ENCODE data around the gene LEFTY1. TPM values are rescaled to one million over a fixed set of nuclear protein-coding genes. Genes with fewer than 3 reads are reported as not detected.
A peak's percentile ranks its signal among the peaks of the same experiment; 100 is the strongest.

Gene LEFTY1
- total and polyA plus RNA-seq, 9 of the 15 experiments (the other 6 are each of a cell fraction or from before 2014, with no cell fraction given): 0.07 to 0.24 (median 0.17) TPM; not detected in 5

DNA sequence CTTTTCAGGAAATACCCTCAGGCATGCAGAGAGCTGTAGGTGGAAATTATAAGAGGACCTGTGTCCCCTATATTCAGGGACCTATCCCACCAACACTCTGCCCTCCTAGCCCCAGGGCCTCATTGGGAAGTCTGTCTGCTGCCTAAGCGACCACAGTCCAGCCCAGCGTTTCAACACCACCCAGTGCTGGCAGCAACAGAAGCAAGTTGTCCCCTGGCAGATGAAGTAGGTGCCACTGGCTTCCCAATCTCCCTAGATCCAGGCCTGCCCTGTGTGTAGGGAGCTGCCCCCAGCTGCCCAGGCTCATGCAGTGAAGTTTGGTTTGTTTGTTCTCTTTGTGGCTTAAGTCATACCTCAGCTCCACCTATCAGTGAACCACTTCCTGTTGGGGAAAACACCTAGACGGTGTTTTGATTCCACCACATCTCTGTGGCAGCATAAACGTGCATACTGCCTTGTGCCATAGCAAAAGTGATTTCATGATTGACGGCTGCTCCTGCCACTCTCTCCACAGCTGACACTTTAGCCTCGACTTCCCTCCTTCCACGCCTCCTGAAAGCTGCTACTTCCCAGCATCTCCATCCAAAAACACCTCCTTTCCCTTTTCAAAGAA, 8.1 kb upstream of the LEFTY1 start (continued):
- 0 out of 4 replicates have a peak, but pooled peaks of 1 of the 2 experiments have one; percentile 9 for TF ChIP-seq HDAC1 (IDR thresholded peaks at IDR 0.05)

DNA sequence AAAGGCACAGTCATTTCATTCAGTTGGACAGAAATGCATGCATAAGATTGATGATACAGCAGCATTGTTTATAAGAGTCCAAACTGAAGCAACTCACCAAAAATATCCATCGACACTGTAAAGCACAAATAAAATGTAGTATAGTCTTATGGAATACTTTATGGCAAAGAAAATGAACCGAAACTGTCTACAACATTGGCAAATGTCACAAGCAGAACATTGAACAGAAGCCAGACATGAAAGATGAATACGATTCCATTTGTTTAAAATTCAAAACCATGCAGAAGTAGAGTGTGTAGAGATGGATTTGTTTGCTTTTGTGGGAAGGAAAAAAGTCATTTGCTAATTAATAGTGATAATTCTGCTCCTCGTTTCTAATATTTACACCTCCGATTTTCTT, 7.5 kb upstream of the LEFTY1 start:
- no peak for ATAC-seq
- Histone ChIP-seq H3K27ac (ENCODE audit: extremely low read depth, low read depth, low read length) (no peak overlapping the region), H4K20me1 (replicated peaks; ENCODE audit: control insufficient read depth, insufficient read depth, low read length) (no peaks in the 10 kb centered on the region), H3K4me2 (ENCODE audit: insufficient read depth, low read length) (no peak overlapping the region), H3K4me1 (replicated peaks in 1 of 2; ENCODE audit: control insufficient read depth in 2 of 2, insufficient read depth in 2 of 2, low read length in 2 of 2) (peaks cover 15 to 20% of the 10 kb centered on the region in 2 experiments), H3K9me1 (ENCODE audit: control insufficient read depth, insufficient read depth, low read length) (no peaks in the 10 kb centered on the region), H3K27me3 (ENCODE audit: control insufficient read depth in 2 of 2, insufficient read depth in 2 of 2, low read length in 2 of 2) (no peaks in the 10 kb centered on the region), H3K4me3 (no peak overlapping the region), H2AFZ (ENCODE audit: low read depth, low read length) (peak overlapping the region; percentile 83), H3K36me3 (ENCODE audit: control insufficient read depth, insufficient read depth, low read length) (no peaks in the 10 kb centered on the region), H3K9ac (ENCODE audit: insufficient read depth in 1 of 2, low read depth in 2 of 2, low read length in 2 of 2) (0 out of 4 replicates have a peak overlapping the region, but pooled peaks of 1 of the 2 experiments have one; percentile 1), H3K9me3 (replicated peaks; ENCODE audit: control insufficient read depth, insufficient read depth, low read depth, low read length) (no peaks in the 10 kb centered on the region), H3K79me2 (ENCODE audit: control insufficient read depth, insufficient read depth, low read length) (no peaks in the 10 kb centered on the region)
- BruUV-seq (replicated peaks): no TSS peak
- ChIA-PET POLR2A (interaction anchor here (0.6 to 1.7 kb wide), 4 partner anchors 14 to 119 kb away, joined by 3 to 16 read pairs (median 4); partner anchors contain the start of gene TMEM63A), CTCF (ENCODE audit: low intra/inter-chr PET ratio) (no interaction called here)
- DNase-seq (ENCODE audit: extremely low read depth in 1 of 4, low spot score in 3 of 4): no peak
- no peak for FAIRE-seq
- WGBS (ENCODE audit: insufficient coverage, low coverage, missing lambda C conversion rate): 57% methylated on average over 5 of the region's 5 CpGs
- in situ Hi-C loops (cut with MboI): no loop called here
- TF ChIP-seq ZNF316 (IDR thresholded peaks at IDR 0.05) (peak; percentile 82), NFE2L1 (tag; IDR thresholded peaks at IDR 0.05; ENCODE audit: borderline replicate concordance, low read depth) (no peak), KAT7 (CRISPR knock-in tag; IDR thresholded peaks at IDR 0.05; ENCODE audit: borderline replicate concordance) (0 out of 2 replicates have a peak, but pooled peaks have one; percentile 22), MAFG (tag; conservative IDR thresholded peaks at IDR 0.05) (peak; percentile 46; the same call in 1 of the 2 replicates), KDM5B (IDR thresholded peaks at IDR 0.05; ENCODE audit: insufficient replicate concordance, low read depth, low read length) (no peak), NFE2 (IDR thresholded peaks at IDR 0.05; ENCODE audit: low read depth) (0 out of 2 replicates have a peak, but pooled peaks have one; percentile 10)
- TF ChIP-seq, protein P1, sequence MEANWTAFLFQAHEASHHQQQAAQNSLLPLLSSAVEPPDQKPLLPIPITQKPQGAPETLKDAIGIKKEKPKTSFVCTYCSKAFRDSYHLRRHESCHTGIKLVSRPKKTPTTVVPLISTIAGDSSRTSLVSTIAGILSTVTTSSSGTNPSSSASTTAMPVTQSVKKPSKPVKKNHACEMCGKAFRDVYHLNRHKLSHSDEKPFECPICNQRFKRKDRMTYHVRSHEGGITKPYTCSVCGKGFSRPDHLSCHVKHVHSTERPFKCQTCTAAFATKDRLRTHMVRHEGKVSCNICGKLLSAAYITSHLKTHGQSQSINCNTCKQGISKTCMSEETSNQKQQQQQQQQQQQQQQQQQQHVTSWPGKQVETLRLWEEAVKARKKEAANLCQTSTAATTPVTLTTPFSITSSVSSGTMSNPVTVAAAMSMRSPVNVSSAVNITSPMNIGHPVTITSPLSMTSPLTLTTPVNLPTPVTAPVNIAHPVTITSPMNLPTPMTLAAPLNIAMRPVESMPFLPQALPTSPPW (CRISPR knock-in tag; IDR thresholded peaks at IDR 0.05): no peak
- intact Hi-C loops (cut with micrococcal nuclease): no loop called here

Data from K562 (cell line).